Measurements from ENCODE around the gene RBL2. TPM values are rescaled to one million over a fixed set of nuclear protein-coding genes. Genes with fewer than 3 reads are reported as not detected.
A peak's percentile ranks its signal among the peaks of the same experiment; 100 is the strongest.

Gene RBL2
- total and polyA plus RNA-seq, 2 of the 13 experiments (the other 11 are each of a cell fraction or from before 2014, with no cell fraction given): 41.2 to 60.9 TPM

GRCh38 chr16:53502331-53503269 lies 68.3 kb downstream of the RBL2 start, which contains the start of gene AKTIP:
AKTIP (minus strand) TSS chr16:53503209; CDS start chr16:53500259, 2,950 bp downstream.
- ChIA-PET CTCF (ENCODE audit: low intra/inter-chr PET ratio, low total read pairs) (no interaction called here), POLR2A (interaction anchor here (1.0 to 2.5 kb wide), 11 partner anchors 8 to 672 kb away, joined by 3 to 23 read pairs (median 5); partner anchors contain the start of genes CHD9 and RBL2)
- Histone ChIP-seq H3K27me3 (ENCODE audit: control insufficient read depth in 1 of 2, insufficient read depth in 2 of 2, low read length in 2 of 2) (no peaks in the 10 kb centered on the region; a peak in 1 of 5 replicates), H3K79me2 (ENCODE audit: insufficient read depth, low read length) (peaks cover 14% of the 10 kb centered on the region), H3K4me2 (ENCODE audit: low read depth, low read length) (peak within 1 kb of the TSS; percentile 97), H2AFZ (ENCODE audit: low read length) (no peak within 1 kb of the TSS), H3K27ac (ENCODE audit: extremely low read length, insufficient read depth, low read length) (peak within 1 kb of the TSS; percentile 71), H3K4me1 (ENCODE audit: insufficient read depth, low read length) (peaks cover 26% of the 10 kb centered on the region), H3K4me3 (replicated peaks in 1 of 3; ENCODE audit: insufficient read depth in 1 of 3, low read depth in 2 of 3, low read length in 3 of 3) (peak within 1 kb of the TSS; percentile 89 to 94 (median 92)), H3K36me3 (replicated peaks in 1 of 2; ENCODE audit: control insufficient read depth in 1 of 2, insufficient read depth in 2 of 2, low read length in 2 of 2) (peaks cover 0 to 12% of the 10 kb centered on the region in 2 experiments; a peak in 2 of 5 replicates), H4K20me1 (ENCODE audit: insufficient read depth, low read length) (no peaks in the 10 kb centered on the region), H3K9me3 (ENCODE audit: low read length) (no peaks in the 10 kb centered on the region), H3K9ac (ENCODE audit: insufficient read depth, low read depth, low read length) (peak within 1 kb of the TSS; percentile 74)
- under 1% methylated on average over 21 of the region's 76 CpGs for WGBS (ENCODE audit: low lambda C conversion rate)
- no peak for DNase-seq (ENCODE audit: low spot score)
- peak; percentile 58 for ATAC-seq
- intact Hi-C loops (cut with micrococcal nuclease; ENCODE audit: unreplicated experiment): loop anchor here (1.0 kb wide), 1 partner anchor 67 kb away; no protein-coding TSS in a partner anchor
- FAIRE-seq: no peak
- in situ Hi-C loops (cut with HindIII; ENCODE audit: extremely low pct_ligation_motif_present, low pct_unique_long_range_greater_than_20kb): no loop called here
- BruUV-seq (replicated peaks): no TSS peak
- TF ChIP-seq ZMAT3 (CRISPR knock-in tag; conservative IDR thresholded peaks at IDR 0.05) (no peak), TCF7 (IDR thresholded peaks at IDR 0.05; ENCODE audit: low read depth) (no peak), ZNF737 (CRISPR knock-in tag; IDR thresholded peaks at IDR 0.05; ENCODE audit: borderline replicate concordance) (no peak), CC2D1A (CRISPR knock-in tag; IDR thresholded peaks at IDR 0.05) (no peak), MAFF (IDR thresholded peaks at IDR 0.05; ENCODE audit: low read depth, low read length) (no peak), ZNF503 (CRISPR knock-in tag; IDR thresholded peaks at IDR 0.05) (no peak; the same call in 1 of the 2 replicates), ZKSCAN5 (CRISPR knock-in tag; IDR thresholded peaks at IDR 0.05) (no peak), KIAA2018 (CRISPR knock-in tag; IDR thresholded peaks at IDR 0.05; ENCODE audit: borderline replicate concordance) (no peak), ZFY (CRISPR knock-in tag; IDR thresholded peaks at IDR 0.05) (peak; percentile 40; the same call in 1 of the 2 replicates), FOXC1 (CRISPR knock-in tag; IDR thresholded peaks at IDR 0.05; ENCODE audit: borderline replicate concordance) (no peak), CBX2 (IDR thresholded peaks at IDR 0.05; ENCODE audit: low read depth, low read length) (no peak), CBX2 (CRISPR knock-in tag; IDR thresholded peaks at IDR 0.05; ENCODE audit: low read depth) (no peak; the same call in 1 of the 2 replicates)

Measured in HepG2 (cell line).